ENCODE results near the gene MYO7A. TPM values are rescaled to one million over a fixed set of nuclear protein-coding genes. Genes with fewer than 3 reads are reported as not detected.

The MYO7A gene
- total and polyA plus RNA-seq, 2 of the 4 experiments (the other 2 are of a cell fraction) = 0.02 TPM; not detected in 1

GRCh38 chr11:77082838-77083565 is 45.0 kb upstream of the MYO7A start:
- H3K9ac ChIP-seq (ENCODE audit: low read depth, low read length) = no peak overlapping the region
- no TSS peak for BruUV-seq (replicated peaks)
- no peaks in the 10 kb centered on the region for H3K27me3 ChIP-seq (ENCODE audit: control insufficient read depth, insufficient read depth, low read length)
- dilution Hi-C loops (cut with HindIII; ENCODE audit: low sequenced_read_pairs, unreplicated experiment) (no loop called here), intact Hi-C loops (cut with micrococcal nuclease) (no loop called here), in situ Hi-C loops (cut with MboI; ENCODE audit: low sequenced_read_pairs) (no loop called here)
- no peak overlapping the region for H2AK5ac ChIP-seq (ENCODE audit: low read depth, low read length)
- TF ChIP-seq CEBPB (IDR thresholded peaks at IDR 0.05; ENCODE audit: low read depth, low read length) (no peak), SMC3 (IDR thresholded peaks at IDR 0.05; ENCODE audit: low read depth, low read length) (no peak), MAZ (IDR thresholded peaks at IDR 0.05; ENCODE audit: borderline replicate concordance, low read depth, low read length) (no peak), USF2 (IDR thresholded peaks at IDR 0.05; ENCODE audit: low read depth, low read length) (no peak), ELK1 (IDR thresholded peaks at IDR 0.05; ENCODE audit: borderline replicate concordance, low read depth, low read length) (no peak)
- peak overlapping the region; percentile 11; the same call in 1 of the 2 replicates for H3K27ac ChIP-seq (ENCODE audit: insufficient read depth, low read length)
- peak overlapping the region; percentile 38 for H2AFZ ChIP-seq (replicated peaks; ENCODE audit: low read length, poor library complexity)
- H3K4me2 ChIP-seq (ENCODE audit: low read depth, low read length) = no peak overlapping the region
- no peak overlapping the region for H3K14ac ChIP-seq (replicated peaks; ENCODE audit: low read depth, low read length)
- no peak overlapping the region for H2BK20ac ChIP-seq (ENCODE audit: low read depth, low read length)
- 95% methylated on average over 4 of the region's 15 CpGs; no CpG with 5 or more reads in 1 of the 2 experiments for WGBS, 2 experiments (ENCODE audit: extremely low coverage in 2 of 2, insufficient read length in 1 of 2)
- no peak overlapping the region for H2BK120ac ChIP-seq (ENCODE audit: low read depth, low read length)
- 0 out of 2 replicates have a peak overlapping the region, but pooled peaks have one; percentile 34 for H3K18ac ChIP-seq (ENCODE audit: low read depth, low read length)
- no peak overlapping the region for H3K4ac ChIP-seq (ENCODE audit: low read depth, low read length)
- no peak overlapping the region for H3K4me3 ChIP-seq (ENCODE audit: insufficient read depth, low read depth, low read length)
- peak overlapping the region; percentile 59 to 69; a peak in 3 of 4 replicates for H4K8ac ChIP-seq (ENCODE audit: low read depth in 2 of 2, low read length in 2 of 2)
- H3K79me1 ChIP-seq (ENCODE audit: low read depth in 1 of 2, low read length in 2 of 2) = peaks cover 7 to 21% of the 10 kb centered on the region in 2 experiments
- peaks cover 4% of the 10 kb centered on the region; the same call in 1 of the 2 replicates for H3K36me3 ChIP-seq (ENCODE audit: control insufficient read depth, insufficient read depth, low read length)
- H3K4me1 ChIP-seq (ENCODE audit: control insufficient read depth, insufficient read depth, low read length) = peaks cover 15% of the 10 kb centered on the region
- DNase-seq (peak; percentile 38), ATAC-seq (ENCODE audit: low read depth) (peak; percentile 67)
- H4K20me1 ChIP-seq (ENCODE audit: insufficient read depth, low read length) = no peaks in the 10 kb centered on the region
- H4K91ac ChIP-seq (ENCODE audit: insufficient read depth, low read depth, low read length) = no peak overlapping the region; the same call in 1 of the 2 replicates
- no peaks in the 10 kb centered on the region for H3K9me3 ChIP-seq (ENCODE audit: control insufficient read depth, insufficient read depth, low read length)
- H2BK5ac ChIP-seq (ENCODE audit: low read depth, low read length, poor library complexity, severe bottlenecking) = peak overlapping the region; percentile 16
- no peak overlapping the region for H2AK9ac ChIP-seq (replicated peaks; ENCODE audit: low read depth, low read length, poor library complexity)
- peaks cover 5% of the 10 kb centered on the region; the same call in 1 of the 2 replicates for H3K9me1 ChIP-seq (ENCODE audit: insufficient read depth, low read length)
- H3K56ac ChIP-seq (ENCODE audit: extremely low read depth, insufficient read depth, low read length) = no peak overlapping the region
- ChIA-PET POLR2A (ENCODE audit: unreplicated experiment) (interaction anchor here (1.4 kb wide), 1 partner anchor 10 kb away, joined by 4 read pairs; no protein-coding TSS in a partner anchor), CTCF (interaction anchor here (1.0 to 1.1 kb wide), 2 partner anchors 8 to 35 kb away, joined by 3 read pairs; no protein-coding TSS in a partner anchor)
- H4K5ac ChIP-seq (ENCODE audit: low read depth, low read length) = peak overlapping the region; percentile 73
- H2BK15ac ChIP-seq (ENCODE audit: low read depth, low read length) = no peak overlapping the region
- no peak overlapping the region for H3K23ac ChIP-seq (ENCODE audit: low read depth, low read length)
